ENCODE data around the gene CAPRIN1.
"Not testable (repeated sequence)": the region's sequence is repeated elsewhere in the genome, so short reads cannot be mapped to it uniquely, and the experiment has no call there.

CAPRIN1 gene

DNA sequence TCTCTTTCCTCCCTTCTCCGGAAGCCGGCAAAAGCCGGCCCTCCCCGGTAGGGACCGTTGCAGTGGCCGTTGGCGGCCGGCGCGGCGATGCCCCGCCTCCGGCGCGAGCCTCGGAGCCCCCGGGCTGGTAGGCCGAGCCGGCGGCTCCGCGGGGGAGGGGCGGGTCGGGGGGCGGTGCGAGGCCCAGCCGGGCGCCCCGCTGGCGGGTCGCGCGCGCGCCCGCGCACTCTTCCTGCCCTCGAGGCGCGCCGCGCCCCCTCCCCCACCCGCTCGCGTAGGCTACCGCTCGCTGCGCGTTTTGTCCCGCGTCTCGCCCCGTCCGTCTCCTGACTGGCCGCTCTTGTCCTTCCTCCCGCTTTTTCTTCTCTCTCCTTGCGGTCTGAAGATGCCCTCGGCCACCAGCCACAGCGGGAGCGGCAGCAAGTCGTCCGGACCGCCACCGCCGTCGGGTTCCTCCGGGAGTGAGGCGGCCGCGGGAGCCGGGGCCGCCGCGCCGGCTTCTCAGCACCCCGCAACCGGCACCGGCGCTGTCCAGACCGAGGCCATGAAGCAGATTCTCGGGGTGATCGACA is 591 bp downstream of the CAPRIN1 start:
- DNase-seq: peak; percentile 87 to 91

DNA sequence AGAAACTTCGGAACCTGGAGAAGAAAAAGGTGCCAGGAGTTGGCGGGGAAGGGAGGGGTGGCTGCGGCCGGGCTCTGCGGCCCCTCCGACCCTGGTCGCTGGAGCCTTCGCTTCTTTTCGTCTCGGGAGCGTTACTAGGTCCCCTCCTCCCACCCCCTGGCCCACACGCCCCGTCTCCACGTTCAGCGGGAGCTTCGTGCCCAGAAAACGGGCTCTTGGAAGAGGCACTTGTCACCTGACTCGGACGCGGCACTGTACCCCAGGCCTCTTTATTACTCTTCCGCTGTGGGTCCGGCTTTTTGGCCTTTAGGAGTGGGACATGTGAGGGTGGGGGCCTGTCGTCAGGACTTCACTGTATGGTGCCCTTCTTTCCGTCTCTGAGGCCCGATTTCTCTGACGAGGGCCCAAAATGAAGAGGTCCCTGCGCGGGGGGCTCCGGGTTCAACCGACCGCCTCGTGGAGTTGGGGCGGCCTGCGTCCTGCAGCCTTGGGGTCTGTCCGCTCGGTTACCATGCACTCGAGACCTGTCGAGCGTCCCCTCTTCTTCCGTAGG is 1.2 kb downstream of the CAPRIN1 start:
- DNase-seq: peak; percentile 5 to 36

DNA sequence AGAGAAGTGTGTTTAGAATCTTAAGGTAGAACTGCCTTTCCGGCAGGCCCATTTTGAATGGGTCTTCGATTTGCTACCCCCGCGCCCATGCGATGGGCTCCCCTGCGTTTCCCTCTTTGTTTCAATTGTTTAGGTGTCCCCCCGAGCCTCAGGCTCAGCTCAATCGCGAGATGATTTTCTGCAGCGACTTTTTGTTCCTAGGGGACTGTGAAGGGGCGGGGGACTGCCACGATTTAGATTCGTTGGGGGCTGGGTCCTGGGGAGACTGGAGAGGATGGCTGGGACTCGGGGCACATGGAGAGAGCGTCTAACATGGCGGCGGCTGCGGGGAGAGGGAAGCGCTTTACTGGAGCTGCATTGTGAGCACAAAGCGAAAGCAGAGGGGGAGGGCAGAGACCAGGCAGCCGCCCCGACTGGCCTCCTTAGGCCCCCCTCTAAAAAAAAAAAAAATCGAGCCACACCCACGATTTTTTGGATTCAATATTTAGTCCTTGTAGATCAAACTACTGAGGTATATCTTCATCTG is 1.7 kb downstream of the CAPRIN1 start:
- peak; percentile 62 to 76 for DNase-seq

DNA sequence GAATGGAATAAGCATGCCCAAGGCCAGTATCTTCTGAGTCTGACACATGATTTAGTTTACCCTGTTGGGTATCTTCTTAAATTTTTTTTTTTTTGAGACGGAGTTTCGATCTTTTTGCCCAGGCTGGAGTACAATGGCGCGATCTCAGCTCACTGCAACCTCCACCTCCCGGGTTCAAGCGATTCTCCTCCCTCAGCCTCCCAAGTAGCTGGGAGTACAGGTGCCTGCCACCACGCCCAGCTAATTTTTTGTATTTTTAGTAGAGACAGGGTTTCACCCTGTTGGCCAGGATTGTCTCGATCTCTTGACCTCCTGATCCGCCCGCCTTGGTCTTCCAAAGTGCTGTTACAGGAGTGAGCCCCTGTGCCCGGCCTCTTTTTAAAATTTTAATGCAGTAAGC is 2.8 kb downstream of the CAPRIN1 start:
- DNase-seq: not testable (repeated sequence)

DNA sequence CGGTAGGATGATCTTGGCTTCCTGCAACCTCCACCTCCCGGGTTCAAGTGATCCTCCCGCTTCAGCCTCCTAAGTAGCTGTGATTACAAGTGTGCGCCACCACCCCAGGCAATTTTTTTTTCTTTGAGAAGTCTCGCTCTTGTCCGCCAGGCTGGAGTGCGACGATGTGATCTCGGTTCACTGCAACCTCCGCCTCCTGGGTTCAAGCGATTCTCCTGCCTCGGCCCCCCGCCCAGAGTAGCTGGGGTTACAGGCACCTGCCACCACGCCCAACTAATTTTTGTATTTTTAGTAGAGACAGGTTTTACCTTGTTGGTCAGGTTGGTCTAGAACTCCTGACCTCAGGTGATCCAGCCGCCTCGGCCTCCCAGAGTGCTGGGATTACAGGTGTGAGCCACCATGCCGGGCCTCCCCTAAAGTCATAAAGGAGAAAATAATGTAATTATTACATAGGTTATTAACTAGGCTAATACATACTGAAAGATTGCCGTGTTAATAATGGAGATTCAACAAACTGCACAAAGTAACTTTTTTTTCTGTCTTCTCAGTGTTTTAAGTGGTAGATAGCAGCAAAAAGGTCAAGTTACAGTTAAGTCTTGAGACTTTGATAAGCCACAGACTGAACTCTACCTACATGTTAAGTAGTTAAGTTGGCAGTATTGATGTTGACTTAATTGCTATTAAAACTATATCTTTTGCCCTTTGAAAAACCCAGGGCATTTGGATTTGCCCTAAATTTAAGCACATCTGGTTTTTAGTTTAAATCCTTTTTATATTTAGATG is 3.9 kb downstream of the CAPRIN1 start:
- DNase-seq: no peak

DNA sequence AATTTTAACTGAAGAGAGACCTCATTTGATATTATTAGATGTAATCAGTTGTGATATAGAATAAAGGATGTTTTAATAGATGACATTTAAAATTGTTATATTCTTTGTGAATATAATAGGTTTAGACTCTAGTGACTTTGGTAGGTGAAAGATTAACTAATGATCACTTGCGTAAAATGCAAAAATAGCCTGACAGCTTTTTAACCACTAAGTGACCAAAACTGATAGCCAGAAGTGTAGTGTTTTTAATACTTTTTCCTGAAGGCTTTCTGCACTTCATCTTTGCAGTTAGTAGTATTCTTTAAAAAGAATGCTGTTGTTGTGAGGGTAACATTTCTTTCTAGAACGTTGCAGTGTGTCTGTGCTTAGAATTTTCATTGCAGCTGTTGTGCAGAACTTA is 5.1 kb downstream of the CAPRIN1 start:
- no peak for DNase-seq

DNA sequence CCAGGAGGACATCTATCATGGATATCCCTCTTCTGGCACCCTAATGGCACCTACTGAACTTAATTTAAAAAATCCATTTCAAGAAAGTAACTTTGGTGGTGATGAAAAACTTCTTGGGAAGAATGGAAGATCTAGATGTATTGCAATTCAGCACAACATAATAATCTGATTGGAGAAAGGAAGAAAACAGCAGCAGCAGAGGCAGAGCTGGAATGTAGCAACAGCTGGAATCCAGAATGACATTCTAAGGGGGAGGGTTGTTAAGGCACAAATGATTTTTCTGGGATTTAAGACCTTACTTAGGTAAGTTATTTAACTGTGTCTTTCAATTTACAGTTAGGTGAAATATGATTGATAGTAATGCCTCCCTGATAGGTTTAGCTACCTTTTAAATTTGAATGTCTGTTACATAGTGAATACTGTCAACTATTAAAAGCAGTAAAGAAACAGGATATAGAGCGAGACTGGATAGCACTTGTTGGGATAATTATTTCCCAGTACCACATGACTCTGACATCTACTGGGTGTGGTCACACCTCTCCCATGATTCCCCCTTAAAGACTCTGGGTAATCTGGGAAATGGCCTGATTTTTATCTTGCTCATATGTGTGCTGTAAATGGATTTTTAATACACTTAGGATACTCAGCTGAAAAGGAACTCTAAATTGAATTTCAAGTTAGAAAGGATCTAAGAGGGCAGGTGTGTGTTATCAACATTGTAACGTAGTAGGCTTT is 11.7 kb downstream of the CAPRIN1 start:
- no peak for DNase-seq

DNA sequence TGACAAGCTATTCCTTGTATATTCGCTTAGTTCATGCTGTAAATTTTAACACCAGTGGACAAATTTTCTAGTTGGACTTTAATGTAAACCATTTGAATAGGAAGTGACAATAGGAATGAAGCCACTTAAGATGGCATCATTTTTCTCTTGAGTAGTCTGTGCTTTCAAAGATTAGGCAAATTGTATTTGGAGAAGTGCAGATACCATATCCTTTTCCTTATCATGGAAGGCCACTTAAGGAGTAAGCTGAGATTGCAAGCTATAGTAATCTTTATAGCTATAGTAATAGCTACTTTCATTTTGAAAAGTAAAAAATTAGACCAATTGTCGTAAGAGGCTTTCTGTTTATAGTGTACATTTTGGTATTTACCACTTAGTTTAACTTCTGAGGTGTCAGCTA is 12.8 kb downstream of the CAPRIN1 start:
- no peak for DNase-seq

DNA sequence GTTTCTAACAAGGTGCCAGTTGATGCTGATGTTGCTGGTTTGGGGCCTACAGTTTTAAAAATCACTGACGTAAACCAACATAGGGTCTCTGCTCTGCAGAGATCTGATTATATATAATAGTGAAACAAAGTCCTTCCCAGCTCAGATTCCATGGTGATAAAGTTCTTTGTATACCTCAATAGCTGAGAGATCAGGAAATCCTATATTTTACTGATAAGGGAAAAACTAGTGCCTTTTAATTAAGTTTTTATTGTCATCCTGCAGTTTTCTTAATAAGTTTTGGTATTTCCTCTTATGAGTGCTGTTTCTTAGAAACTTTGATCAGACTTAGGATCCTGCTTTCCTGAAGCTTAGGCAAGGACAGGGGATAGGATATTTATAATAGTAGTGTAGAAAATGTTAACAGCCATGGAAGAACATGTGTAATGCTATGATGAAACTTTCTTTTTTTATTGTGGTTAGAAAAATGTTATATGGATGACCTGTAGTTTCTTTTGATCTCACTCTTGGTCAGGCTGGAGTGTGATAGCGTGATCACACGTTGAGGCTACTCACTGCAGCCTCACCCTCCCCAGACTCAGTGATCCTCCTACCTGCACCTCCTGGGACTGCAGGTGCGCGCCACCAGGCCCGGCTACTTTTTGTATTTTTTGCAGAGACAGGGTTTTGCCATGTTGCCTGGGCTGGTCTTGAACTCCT is 14.1 kb downstream of the CAPRIN1 start:
- DNase-seq: no peak

DNA sequence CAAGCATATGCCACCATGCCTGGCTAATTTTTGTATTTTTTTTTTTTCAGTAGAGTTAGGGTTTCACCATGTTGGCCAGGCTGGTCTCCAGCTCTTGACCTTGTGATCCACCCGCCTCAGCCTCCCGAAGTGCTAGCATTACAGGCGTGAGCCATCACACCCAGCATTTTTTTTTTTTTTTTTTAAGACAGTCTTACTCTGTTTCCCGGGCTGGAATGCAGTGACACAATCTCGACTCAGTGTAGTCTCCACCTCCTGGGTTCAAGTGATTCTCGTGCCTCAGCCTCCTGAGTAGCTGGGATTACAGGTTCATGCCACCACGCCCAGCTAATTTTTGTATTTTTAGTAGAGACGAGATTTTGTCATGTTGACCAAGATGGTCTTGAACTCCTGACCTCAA is 15.2 kb downstream of the CAPRIN1 start:
- not testable (repeated sequence) for DNase-seq

DNA sequence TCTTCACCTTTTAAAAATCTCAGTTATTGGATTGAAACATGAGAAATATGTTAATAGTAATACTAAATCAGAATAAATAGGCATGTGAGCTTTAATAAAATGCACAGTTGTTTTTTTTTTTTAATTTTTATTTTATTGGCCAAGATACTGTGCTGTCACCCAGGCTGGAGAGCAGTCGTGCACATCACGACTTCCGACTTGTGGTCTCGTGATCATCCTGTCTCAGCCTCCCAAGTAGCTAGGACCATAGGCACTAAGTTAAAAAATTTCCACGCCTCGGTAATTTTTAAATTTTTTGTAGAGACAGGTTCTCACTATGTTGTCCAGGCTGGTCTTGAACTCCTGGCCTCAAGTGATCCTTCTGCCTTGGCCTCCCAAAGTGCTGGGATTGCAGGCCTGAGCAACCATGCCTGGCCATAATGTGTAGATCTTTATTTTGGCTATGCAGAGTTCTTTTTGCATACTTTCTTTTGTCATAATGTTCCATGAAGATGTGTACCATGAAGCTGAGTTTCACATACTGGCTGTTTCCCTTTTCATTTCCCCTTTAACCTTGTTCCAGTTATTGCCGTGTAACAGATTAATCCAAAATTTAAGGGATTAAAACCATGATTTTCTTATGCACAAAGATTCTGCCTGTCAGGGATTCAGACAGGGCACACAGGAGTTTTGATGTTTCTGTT is 16.0 kb downstream of the CAPRIN1 start:
- DNase-seq: no peak

DNA sequence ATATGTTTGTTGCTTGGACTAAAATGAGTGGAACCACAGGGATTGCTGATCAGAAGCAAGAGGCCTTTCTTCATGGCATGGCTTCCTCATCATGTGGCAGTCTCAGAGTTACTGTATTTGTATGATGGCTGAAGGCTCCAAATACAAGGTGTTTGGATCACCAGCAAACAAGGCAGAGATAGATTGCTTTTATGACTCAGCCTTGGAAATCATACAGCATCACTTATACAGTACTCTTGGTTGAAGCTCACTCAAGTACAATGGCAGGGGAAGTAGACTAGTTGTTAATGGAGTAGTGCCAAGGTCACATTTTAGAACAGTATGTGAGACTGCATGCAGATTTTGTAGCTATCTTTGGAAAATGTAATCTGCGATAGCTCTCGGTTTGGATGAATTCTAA is 16.6 kb downstream of the CAPRIN1 start:
- DNase-seq: no peak

DNA sequence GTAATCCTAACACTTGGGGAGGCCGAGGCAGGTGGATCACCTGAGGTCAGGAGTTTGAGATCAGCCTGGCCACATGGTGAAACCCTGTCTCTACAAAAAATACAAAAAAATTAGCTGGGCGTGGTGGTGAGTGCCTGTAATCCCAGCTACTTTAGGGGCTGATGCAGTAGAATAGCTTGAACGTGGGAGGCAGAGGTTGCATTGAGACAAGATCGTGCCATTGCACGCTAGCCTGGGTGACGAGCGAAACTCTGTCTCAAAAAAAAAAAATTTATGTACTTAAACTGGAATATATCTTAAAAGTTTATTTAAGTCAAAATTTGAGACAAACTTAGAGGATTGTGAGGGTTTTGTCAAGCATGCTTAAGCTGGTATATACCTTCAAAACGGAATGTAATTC is 19.8 kb downstream of the CAPRIN1 start:
- not testable (repeated sequence) for DNase-seq

DNA sequence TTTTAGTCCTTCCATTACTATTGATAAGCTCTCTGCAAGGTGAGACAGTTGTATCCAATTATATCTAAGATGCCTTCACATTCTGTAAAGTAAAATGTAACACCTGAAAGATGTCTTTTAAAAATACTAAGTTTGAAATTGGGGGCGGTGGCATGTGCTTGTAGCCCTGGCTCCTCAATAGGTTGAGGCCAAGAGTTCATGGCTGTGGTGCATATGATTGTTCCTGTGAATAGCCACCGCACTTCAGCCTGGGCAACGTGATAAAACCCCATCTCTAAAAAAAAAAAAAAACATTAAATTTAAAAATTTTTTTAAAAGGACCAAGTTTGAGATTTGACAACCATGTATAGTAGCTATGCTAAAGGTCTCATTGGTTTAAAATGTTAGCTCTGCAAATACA is 20.5 kb downstream of the CAPRIN1 start:
- no peak for DNase-seq

DNA sequence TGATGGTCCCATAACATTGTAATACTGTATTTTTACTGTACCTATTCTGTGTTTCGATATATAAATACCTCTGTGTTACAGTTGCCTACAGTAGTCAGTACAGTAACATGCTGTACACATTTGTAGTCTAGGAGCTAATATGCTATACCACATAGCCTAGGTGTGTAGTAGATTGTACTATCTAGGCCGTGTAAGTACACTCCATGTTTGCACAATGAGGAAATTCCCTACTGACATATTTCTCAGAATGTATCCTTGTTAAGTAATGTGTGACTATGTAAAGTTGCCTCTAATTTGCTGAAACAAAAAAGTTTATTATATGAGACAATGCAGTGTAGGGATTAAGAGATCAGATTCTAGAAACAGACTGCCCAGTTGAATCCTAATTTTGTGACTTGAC is 21.3 kb downstream of the CAPRIN1 start:
- DNase-seq: no peak

DNA sequence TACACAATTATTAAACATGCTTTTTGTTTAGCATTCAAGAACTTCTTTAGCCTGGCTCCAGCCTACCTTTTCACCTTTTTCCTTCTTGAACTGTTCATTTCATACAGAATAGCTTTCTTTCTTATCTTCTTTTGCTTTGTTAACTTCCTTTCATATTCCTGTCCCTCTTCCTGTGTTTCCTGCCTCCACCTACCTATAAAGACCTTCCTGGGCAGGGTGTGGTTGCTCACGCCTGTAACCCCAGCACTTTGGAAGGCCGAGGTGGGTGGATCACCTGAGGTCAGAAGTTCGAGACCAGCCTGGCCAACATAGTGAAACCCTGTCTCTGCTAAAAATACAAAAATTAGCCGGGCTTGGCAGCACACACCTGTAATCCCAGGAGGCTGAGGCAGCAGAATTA is 22.9 kb downstream of the CAPRIN1 start:
- no peak for DNase-seq

DNA sequence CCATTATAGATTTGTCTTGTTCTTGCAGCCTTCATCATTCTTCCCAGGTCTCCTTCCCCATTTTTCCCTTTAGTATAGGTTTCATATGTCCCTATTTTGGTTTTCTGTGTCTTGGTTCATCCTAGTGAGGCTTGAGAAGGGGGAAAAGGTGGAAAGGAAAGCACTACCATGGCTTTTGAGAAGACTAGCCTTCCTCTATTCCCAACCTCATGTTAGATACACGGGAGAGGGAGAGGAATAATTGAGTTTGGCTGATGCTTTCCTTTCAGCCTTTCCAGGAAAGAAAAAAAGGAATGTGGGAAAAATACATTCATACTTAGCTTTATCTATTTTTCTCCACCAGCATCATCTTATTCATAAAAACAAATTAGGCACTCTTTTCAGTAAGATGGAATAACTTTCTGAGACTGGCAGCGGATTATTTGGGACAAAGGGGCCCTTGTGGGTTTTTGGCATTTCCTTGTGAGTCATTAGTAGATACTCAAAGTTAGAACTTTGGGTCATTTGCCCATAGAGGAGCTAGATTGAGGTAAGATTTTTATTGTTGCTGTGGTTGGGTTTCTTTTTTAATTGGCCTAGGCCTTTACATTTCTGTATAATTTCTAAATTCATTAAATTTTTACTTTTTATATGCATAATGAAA is 23.8 kb downstream of the CAPRIN1 start:
- DNase-seq: no peak

DNA sequence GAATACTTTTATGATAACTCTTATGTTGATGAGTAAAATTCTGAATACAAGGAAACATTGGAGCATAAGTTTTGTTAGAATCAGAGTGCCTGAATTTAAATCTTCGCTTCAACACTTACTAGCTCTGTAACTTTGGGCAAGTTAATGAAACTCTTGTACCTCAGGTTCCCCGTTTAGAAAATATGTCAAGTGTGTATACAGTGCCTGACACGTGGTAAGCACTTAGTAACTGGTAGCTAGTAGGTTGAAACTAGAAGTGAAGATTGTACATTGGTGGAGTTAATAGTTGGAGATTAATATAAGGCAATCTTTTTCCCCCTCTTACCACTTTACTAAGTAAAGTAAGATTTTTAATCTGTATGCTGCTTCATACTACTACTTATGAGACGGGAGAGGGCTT is 29.1 kb downstream of the CAPRIN1 start:
- DNase-seq: no peak

DNA sequence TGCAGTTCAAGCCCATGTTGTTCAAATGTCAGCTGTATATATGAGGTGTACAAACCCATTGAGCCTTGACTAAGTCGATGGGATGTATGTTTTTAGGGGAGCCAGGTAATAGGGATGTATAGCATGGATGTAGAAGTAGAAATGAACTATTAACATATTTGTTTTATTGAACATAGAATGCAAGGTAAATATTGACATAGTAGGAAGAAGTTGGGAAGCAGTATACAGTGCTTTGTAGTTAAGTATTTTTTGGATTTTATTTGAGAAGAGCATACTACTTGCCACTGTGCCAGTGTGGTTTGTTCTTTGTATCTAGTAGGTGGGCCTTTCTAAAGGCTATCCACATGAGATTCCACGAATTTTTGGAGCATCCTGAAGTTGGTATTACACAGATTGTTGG is 33.1 kb downstream of the CAPRIN1 start:
- DNase-seq: no peak

DNA sequence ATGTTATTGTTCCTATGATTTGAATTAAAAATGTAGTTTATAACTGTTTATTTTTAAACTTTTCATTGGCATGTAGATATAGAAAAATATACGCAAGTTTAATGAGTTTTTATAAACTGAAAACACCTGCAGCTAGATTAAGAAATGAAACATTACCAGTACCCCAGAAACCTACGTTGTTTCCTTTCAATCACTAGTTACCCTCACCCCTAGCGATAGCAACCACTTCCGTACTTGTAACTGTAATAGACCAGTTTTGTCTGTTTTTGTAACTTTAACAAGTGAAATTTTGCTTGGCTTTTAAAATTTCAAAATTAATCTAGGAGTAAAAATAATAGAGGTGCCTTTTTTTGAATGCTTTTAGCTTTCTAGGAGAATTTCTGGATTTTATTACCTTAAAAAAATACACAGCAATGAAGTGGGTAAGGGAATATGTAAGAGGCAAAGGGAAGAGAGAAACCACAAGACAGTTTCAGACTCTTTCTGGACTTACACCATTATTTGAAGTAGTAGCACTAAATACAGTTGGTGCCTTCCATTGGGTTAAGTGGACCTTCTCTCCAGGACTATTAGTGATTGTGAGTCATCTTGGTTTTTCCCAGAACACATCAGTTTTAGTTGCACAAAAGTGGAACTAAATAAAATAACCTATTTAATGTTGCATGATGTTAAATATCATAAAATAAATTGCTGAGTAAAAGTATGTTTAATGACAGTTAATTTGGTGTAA is 35.2 kb downstream of the CAPRIN1 start:
- no peak for DNase-seq

DNA sequence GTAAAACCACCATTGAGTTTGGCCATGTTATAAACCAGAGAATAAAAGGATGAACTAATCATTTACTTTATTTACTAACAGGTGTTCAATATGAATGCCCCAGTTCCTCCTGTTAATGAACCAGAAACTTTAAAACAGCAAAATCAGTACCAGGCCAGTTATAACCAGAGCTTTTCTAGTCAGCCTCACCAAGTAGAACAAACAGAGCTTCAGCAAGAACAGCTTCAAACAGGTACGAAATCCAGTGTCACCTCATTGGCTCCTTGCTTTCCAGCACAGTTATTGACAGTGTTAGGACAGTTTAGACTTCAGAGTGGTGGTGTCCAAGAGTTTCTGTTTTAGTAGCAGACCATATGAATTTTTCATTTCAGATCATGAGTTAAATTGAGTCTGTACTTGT is 40.3 kb downstream of the CAPRIN1 start:
- DNase-seq: no peak
